T-helper 2 cell (primary cell): ENCODE data around the gene MYLK4.
A peak's percentile ranks its signal among the peaks of the same experiment; 100 is the strongest.

Source experiments
- DNase-seq, 5 experiments: peaks; one replicate each; pipeline versions ENCODE4 v3.0.0 to v3.0.0-alpha.2; 2012 to 2022

MYLK4 gene

GRCh38 chr6:2755456-2755855 lies 4.7 kb upstream of the MYLK4 start:
- no peak for DNase-seq

GRCh38 chr6:2754911-2755310 lies 4.2 kb upstream of the MYLK4 start:
- DNase-seq, result no peak

- no peak for DNase-seq
These were observed 3.7 kb upstream of the MYLK4 start for GRCh38 chr6:2754393-2754792.

GRCh38 chr6:2753743-2754142 lies 3.0 kb upstream of the MYLK4 start:
- no peak for DNase-seq

GRCh38 chr6:2753110-2753489 lies 2.4 kb upstream of the MYLK4 start:
- DNase-seq, result no peak

- DNase-seq, result no peak
These were observed 1.9 kb upstream of the MYLK4 start for GRCh38 chr6:2752477-2753109.

- peak in 1 of 5 experiments; percentile 43 for DNase-seq
These were observed 1.1 kb upstream of the MYLK4 start for GRCh38 chr6:2751871-2752270.

- peak; percentile 15 to 69 (median 50) for DNase-seq
These were observed 637 bp downstream of the MYLK4 start for GRCh38 chr6:2749969-2750600.

GRCh38 chr6:2748183-2748582 lies 2.5 kb downstream of the MYLK4 start:
- no peak for DNase-seq

- no peak for DNase-seq
These were observed 4.1 kb downstream of the MYLK4 start for GRCh38 chr6:2746557-2747061.

- DNase-seq, result no peak
These were observed 5.5 kb downstream of the MYLK4 start for GRCh38 chr6:2745246-2745645.

- no peak for DNase-seq
These were observed 5.9 kb downstream of the MYLK4 start for GRCh38 chr6:2744778-2745177.

- no peak for DNase-seq
These were observed 6.4 kb downstream of the MYLK4 start for GRCh38 chr6:2744209-2744771.

- DNase-seq, result no peak
These were observed 7.2 kb downstream of the MYLK4 start for GRCh38 chr6:2743280-2744208.

GRCh38 chr6:2741756-2742155 lies 9.0 kb downstream of the MYLK4 start:
- DNase-seq, result no peak

- no peak for DNase-seq
These were observed 10.1 kb downstream of the MYLK4 start for GRCh38 chr6:2740581-2740980.

- no peak for DNase-seq
These were observed 11.4 kb downstream of the MYLK4 start for GRCh38 chr6:2739335-2739734.

- DNase-seq, result peak in 2 of 5 experiments; percentile 30 to 60
These were observed 12.2 kb downstream of the MYLK4 start for GRCh38 chr6:2738373-2738979.

- no peak for DNase-seq
These were observed 12.8 kb downstream of the MYLK4 start for GRCh38 chr6:2737885-2738284.

- DNase-seq, result no peak
These were observed 16.1 kb downstream of the MYLK4 start for GRCh38 chr6:2734488-2735166.

- DNase-seq, result no peak
These were observed 16.8 kb downstream of the MYLK4 start for GRCh38 chr6:2733736-2734480.
